Breast epithelium (tissue), 3 donors: ENCODE data around the gene KIAA0753.

Source experiments
- CTCF ChIP-seq, 3 donors: fragments of 450-650 bp; IDR thresholded peaks; one replicate each; pipeline ENCODE4 v1.5.1; 2016 to 2017; ENCODE audit warnings: antibody characterized with exemption in 3 of 3, mild to moderate bottlenecking in 3 of 3, moderate library complexity in 3 of 3
- POLR2A ChIP-seq: fragments of 450-650 bp; IDR thresholded peaks from one replicate; pipeline ENCODE4 v1.6.1; 2016; ENCODE audit warnings: antibody characterized with exemption, mild to moderate bottlenecking, moderate library complexity
- POLR2AphosphoS5 ChIP-seq, 3 donors: sonication (generic); formaldehyde crosslinking; IDR thresholded peaks; one replicate each; pipeline ENCODE4 v1.6.1; 2017; ENCODE audit warnings: antibody characterized with exemption in 3 of 3

- TF ChIP-seq CTCF (IDR thresholded peaks at IDR 0.05): no peak
- TF ChIP-seq POLR2AphosphoS5 (IDR thresholded peaks at IDR 0.05): no peak
- TF ChIP-seq POLR2A: no peak
Observed at GRCh38 chr17:6632530-6632929, 8.0 kb downstream of the KIAA0753 start.
